Esophagus mucosa (tissue), 1 donor: ENCODE measurements around the gene GPR141. TPM values are rescaled to one million over a fixed set of nuclear protein-coding genes. Genes with fewer than 3 reads are reported as not detected.
"Not testable (repeated sequence)": the region's sequence is repeated elsewhere in the genome, so short reads cannot be mapped to it uniquely, and the experiment has no call there.

Experiments used
- ATAC-seq: fragments of 200-7000 bp; cut with Tn5 transposase; one replicate; pipeline ENCODE4 v1.9.1; 2020
- total RNA-seq: library from RNA; stranded (reverse); gene quantifications from one replicate; pipeline ENCODE4 v1.2.4, GENCODE V29; 2023
- donor health status: DM: yes; HTN: yes; CAD: no.

The GPR141 gene
- total RNA-seq, 1 donor from 2014 or later = 0.60 TPM

- ATAC-seq = no peak
These were observed 3.2 kb downstream of the GPR141 start for GRCh38 chr7:37686556-37687345.

- no peak for ATAC-seq
These were observed 6.6 kb downstream of the GPR141 start for GRCh38 chr7:37690206-37690605.

GRCh38 chr7:37694208-37695094 is 10.9 kb downstream of the GPR141 start:
- peak; percentile 39 for ATAC-seq

GRCh38 chr7:37698276-37698675 is 14.7 kb downstream of the GPR141 start:
- no peak for ATAC-seq

GRCh38 chr7:37698782-37699181 is 15.2 kb downstream of the GPR141 start:
- no peak for ATAC-seq

- ATAC-seq = no peak
These were observed 18.2 kb downstream of the GPR141 start for GRCh38 chr7:37701769-37702168.

- ATAC-seq = no peak
These were observed 19.8 kb downstream of the GPR141 start for GRCh38 chr7:37703361-37703760.

- not testable (repeated sequence) for ATAC-seq
These were observed 20.8 kb downstream of the GPR141 start for GRCh38 chr7:37704328-37704833.

- ATAC-seq = no peak
These were observed 22.4 kb downstream of the GPR141 start for GRCh38 chr7:37705976-37706375.

- no peak for ATAC-seq
These were observed 23.2 kb downstream of the GPR141 start for GRCh38 chr7:37706804-37707203.

- ATAC-seq = no peak
These were observed 24.4 kb downstream of the GPR141 start for GRCh38 chr7:37707754-37708485.

- no peak for ATAC-seq
These were observed 26.3 kb downstream of the GPR141 start for GRCh38 chr7:37709631-37710509.

GRCh38 chr7:37713613-37714012 is 30.0 kb downstream of the GPR141 start:
- ATAC-seq = no peak

GRCh38 chr7:37714606-37715005 is 31.0 kb downstream of the GPR141 start:
- ATAC-seq = no peak

GRCh38 chr7:37718585-37718984 is 35.0 kb downstream of the GPR141 start:
- ATAC-seq = no peak

- no peak for ATAC-seq
These were observed 35.5 kb downstream of the GPR141 start for GRCh38 chr7:37719077-37719476.

- no peak for ATAC-seq
These were observed 41.2 kb downstream of the GPR141 start for GRCh38 chr7:37724732-37725131.

- no peak for ATAC-seq
These were observed 42.5 kb downstream of the GPR141 start for GRCh38 chr7:37726016-37726415.

GRCh38 chr7:37728747-37729146 is 45.2 kb downstream of the GPR141 start:
- no peak for ATAC-seq

- no peak for ATAC-seq
These were observed 45.6 kb downstream of the GPR141 start for GRCh38 chr7:37729181-37729580.

- no peak for ATAC-seq
These were observed 46.9 kb downstream of the GPR141 start for GRCh38 chr7:37730501-37730900.

- peak; percentile 35 for ATAC-seq
These were observed 48.7 kb downstream of the GPR141 start for GRCh38 chr7:37732253-37732652.
